ENCODE results near the gene OGT.

DNA sequence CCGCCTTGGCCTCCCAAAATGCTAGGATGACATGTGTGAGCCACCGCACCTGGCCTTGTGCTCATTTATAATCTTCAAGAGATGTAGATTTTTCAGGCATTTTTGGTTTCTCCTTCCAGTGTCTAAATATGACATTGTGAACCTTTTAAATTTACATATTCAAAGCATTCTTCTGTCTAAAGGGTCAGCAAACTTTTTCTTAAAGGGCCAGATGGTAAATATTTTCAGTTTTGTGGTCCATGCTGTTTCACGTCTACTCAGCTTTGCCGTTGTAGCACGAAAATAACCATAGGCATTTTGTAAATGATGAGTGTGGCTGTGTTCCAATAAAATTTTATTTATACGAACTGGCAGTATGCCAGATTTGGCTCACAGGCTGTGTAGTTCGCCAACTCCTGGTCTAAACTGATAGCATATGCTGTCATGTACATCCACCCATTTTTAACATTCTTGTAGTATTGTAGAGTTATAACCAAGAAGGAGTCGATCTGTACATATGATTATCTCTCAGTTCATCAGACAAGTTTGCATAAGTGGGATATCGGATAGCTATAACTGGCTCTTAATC, 32.7 kb downstream of the OGT start:
- TF ChIP-seq, protein P1, sequence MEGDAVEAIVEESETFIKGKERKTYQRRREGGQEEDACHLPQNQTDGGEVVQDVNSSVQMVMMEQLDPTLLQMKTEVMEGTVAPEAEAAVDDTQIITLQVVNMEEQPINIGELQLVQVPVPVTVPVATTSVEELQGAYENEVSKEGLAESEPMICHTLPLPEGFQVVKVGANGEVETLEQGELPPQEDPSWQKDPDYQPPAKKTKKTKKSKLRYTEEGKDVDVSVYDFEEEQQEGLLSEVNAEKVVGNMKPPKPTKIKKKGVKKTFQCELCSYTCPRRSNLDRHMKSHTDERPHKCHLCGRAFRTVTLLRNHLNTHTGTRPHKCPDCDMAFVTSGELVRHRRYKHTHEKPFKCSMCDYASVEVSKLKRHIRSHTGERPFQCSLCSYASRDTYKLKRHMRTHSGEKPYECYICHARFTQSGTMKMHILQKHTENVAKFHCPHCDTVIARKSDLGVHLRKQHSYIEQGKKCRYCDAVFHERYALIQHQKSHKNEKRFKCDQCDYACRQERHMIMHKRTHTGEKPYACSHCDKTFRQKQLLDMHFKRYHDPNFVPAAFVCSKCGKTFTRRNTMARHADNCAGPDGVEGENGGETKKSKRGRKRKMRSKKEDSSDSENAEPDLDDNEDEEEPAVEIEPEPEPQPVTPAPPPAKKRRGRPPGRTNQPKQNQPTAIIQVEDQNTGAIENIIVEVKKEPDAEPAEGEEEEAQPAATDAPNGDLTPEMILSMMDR (conservative IDR thresholded peaks at IDR 0.05 in 1 of 2, IDR thresholded peaks at IDR 0.05 in 1 of 2; ENCODE audit: low read depth in 1 of 2, low read length in 2 of 2) = no peak
- TF ChIP-seq EZH2 (IDR thresholded peaks at IDR 0.05; ENCODE audit: low read length, missing control alignments) = no peak
